Measurements from ENCODE around the gene MBD5.
A peak's percentile ranks its signal among the peaks of the same experiment; 100 is the strongest.

The MBD5 gene

GRCh38 chr2:148132412-148132811 is 111.5 kb downstream of the MBD5 start:
- no peak for DNase-seq

GRCh38 chr2:148135705-148136104 is 114.8 kb downstream of the MBD5 start:
- no peak for DNase-seq

GRCh38 chr2:148136441-148136840 is 115.5 kb downstream of the MBD5 start:
- no peak for DNase-seq

- DNase-seq = no peak
Measured at GRCh38 chr2:148161909-148162435, 141.1 kb downstream of the MBD5 start.

GRCh38 chr2:148162871-148163270 is 142.0 kb downstream of the MBD5 start:
- no peak for DNase-seq

- DNase-seq = no peak
Measured at GRCh38 chr2:148165975-148166374, 145.1 kb downstream of the MBD5 start.

GRCh38 chr2:148167241-148167766 is 146.4 kb downstream of the MBD5 start:
- DNase-seq = no peak

- DNase-seq = no peak
Measured at GRCh38 chr2:148167855-148168254, 147.0 kb downstream of the MBD5 start.

GRCh38 chr2:148172131-148172753 is 151.4 kb downstream of the MBD5 start:
- no peak for DNase-seq

GRCh38 chr2:148173168-148173567 is 152.3 kb downstream of the MBD5 start:
- no peak for DNase-seq

- DNase-seq = no peak
Measured at GRCh38 chr2:148177559-148177958, 156.7 kb downstream of the MBD5 start.

GRCh38 chr2:148179724-148180123 is 158.8 kb downstream of the MBD5 start:
- DNase-seq = no peak

- DNase-seq = no peak
Measured at GRCh38 chr2:148184976-148185375, 164.1 kb downstream of the MBD5 start.

- DNase-seq = no peak
Measured at GRCh38 chr2:148194882-148195281, 174.0 kb downstream of the MBD5 start.

- peak; percentile 24 for DNase-seq
Measured at GRCh38 chr2:148201075-148202004, 180.4 kb downstream of the MBD5 start.

- no peak for DNase-seq
Measured at GRCh38 chr2:148202237-148202636, 181.3 kb downstream of the MBD5 start.

- no peak for DNase-seq
Measured at GRCh38 chr2:148207111-148207510, 186.2 kb downstream of the MBD5 start.

GRCh38 chr2:148209603-148210002 is 188.7 kb downstream of the MBD5 start:
- DNase-seq = no peak

GRCh38 chr2:148218326-148219075 is 197.6 kb downstream of the MBD5 start:
- no peak for DNase-seq

GRCh38 chr2:148221166-148221565 is 200.3 kb downstream of the MBD5 start:
- DNase-seq = no peak

GRCh38 chr2:148221926-148222325 is 201.0 kb downstream of the MBD5 start:
- DNase-seq = no peak

- no peak for DNase-seq
Measured at GRCh38 chr2:148231858-148232257, 211.0 kb downstream of the MBD5 start.

- DNase-seq = no peak
Measured at GRCh38 chr2:148234143-148234542, 213.3 kb downstream of the MBD5 start.

Data from COR-L47 (cell line).